ENCODE results near the gene TBC1D32. TPM values are rescaled to one million over a fixed set of nuclear protein-coding genes. Genes with fewer than 3 reads are reported as not detected.
"Not testable (repeated sequence)": the region's sequence is repeated elsewhere in the genome, so short reads cannot be mapped to it uniquely, and the experiment has no call there.

The TBC1D32 gene
- total RNA-seq, 1 donor from 2014 or later = 24.2 TPM

- Mint-ChIP-seq H3K27me3 (ENCODE audit: unreplicated experiment) (no peaks in the 10 kb centered on the region), H3K9me3 (ENCODE audit: unreplicated experiment) (no peaks in the 10 kb centered on the region), H3K4me1 (ENCODE audit: low read depth, unreplicated experiment) (no peaks in the 10 kb centered on the region), H3K27ac (ENCODE audit: unreplicated experiment) (no peak overlapping the region), H3K36me3 (ENCODE audit: unreplicated experiment) (no peaks in the 10 kb centered on the region), H3K4me3 (ENCODE audit: unreplicated experiment) (no peak overlapping the region)
- TF ChIP-seq, protein P1, sequence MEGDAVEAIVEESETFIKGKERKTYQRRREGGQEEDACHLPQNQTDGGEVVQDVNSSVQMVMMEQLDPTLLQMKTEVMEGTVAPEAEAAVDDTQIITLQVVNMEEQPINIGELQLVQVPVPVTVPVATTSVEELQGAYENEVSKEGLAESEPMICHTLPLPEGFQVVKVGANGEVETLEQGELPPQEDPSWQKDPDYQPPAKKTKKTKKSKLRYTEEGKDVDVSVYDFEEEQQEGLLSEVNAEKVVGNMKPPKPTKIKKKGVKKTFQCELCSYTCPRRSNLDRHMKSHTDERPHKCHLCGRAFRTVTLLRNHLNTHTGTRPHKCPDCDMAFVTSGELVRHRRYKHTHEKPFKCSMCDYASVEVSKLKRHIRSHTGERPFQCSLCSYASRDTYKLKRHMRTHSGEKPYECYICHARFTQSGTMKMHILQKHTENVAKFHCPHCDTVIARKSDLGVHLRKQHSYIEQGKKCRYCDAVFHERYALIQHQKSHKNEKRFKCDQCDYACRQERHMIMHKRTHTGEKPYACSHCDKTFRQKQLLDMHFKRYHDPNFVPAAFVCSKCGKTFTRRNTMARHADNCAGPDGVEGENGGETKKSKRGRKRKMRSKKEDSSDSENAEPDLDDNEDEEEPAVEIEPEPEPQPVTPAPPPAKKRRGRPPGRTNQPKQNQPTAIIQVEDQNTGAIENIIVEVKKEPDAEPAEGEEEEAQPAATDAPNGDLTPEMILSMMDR (IDR thresholded peaks at IDR 0.05; ENCODE audit: partially characterized antibody, unreplicated experiment) = no peak
- no peak for DNase-seq
These were observed 147.0 kb downstream of the TBC1D32 start for GRCh38 chr6:121187200-121187832.

- TF ChIP-seq, protein P1 (IDR thresholded peaks at IDR 0.05; ENCODE audit: partially characterized antibody, unreplicated experiment) = no peak
- Mint-ChIP-seq H3K4me1 (ENCODE audit: low read depth, unreplicated experiment) (no peaks in the 10 kb centered on the region), H3K27me3 (ENCODE audit: unreplicated experiment) (no peaks in the 10 kb centered on the region), H3K4me3 (ENCODE audit: unreplicated experiment) (no peak overlapping the region), H3K9me3 (ENCODE audit: unreplicated experiment) (no peaks in the 10 kb centered on the region), H3K36me3 (ENCODE audit: unreplicated experiment) (peaks cover 5% of the 10 kb centered on the region), H3K27ac (ENCODE audit: unreplicated experiment) (no peak overlapping the region)
- DNase-seq = no peak
These were observed 150.5 kb downstream of the TBC1D32 start for GRCh38 chr6:121183742-121184141.

GRCh38 chr6:121175827-121176226, 158.5 kb downstream of the TBC1D32 start:
- DNase-seq = no peak
- no peaks in the 10 kb centered on the region for H3K36me3 Mint-ChIP-seq (ENCODE audit: unreplicated experiment)
- H3K9me3 Mint-ChIP-seq (ENCODE audit: unreplicated experiment) = no peaks in the 10 kb centered on the region
- H3K27me3 Mint-ChIP-seq (ENCODE audit: unreplicated experiment) = no peaks in the 10 kb centered on the region
- TF ChIP-seq, protein P1 (IDR thresholded peaks at IDR 0.05; ENCODE audit: partially characterized antibody, unreplicated experiment) = no peak
- no peaks in the 10 kb centered on the region for H3K4me1 Mint-ChIP-seq (ENCODE audit: low read depth, unreplicated experiment)
- no peak overlapping the region for H3K27ac Mint-ChIP-seq (ENCODE audit: unreplicated experiment)
- H3K4me3 Mint-ChIP-seq (ENCODE audit: unreplicated experiment) = no peak overlapping the region

DNA sequence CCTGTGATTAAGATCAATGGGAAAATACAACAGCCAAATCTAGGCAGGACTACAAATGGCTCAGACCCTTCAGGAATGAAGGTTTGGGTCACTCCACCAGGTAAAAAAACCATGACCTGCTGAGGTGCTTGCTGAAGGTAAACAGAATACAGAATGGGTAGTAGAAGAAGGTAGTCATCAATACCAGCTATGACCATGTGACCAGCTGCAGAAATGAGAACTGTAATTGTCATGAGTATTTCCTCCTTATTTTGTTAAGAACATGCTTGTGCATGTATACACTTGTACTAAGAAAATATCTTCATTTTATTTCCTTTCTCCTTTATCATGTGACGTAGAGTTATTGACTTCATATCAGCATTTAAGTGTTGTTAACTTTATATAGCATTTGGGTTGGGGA, 161.8 kb downstream of the TBC1D32 start:
- H3K4me1 Mint-ChIP-seq (ENCODE audit: low read depth, unreplicated experiment); H3K9me3 Mint-ChIP-seq (ENCODE audit: unreplicated experiment); H3K36me3 Mint-ChIP-seq (ENCODE audit: unreplicated experiment); H3K27ac Mint-ChIP-seq (ENCODE audit: unreplicated experiment); DNase-seq; H3K4me3 Mint-ChIP-seq (ENCODE audit: unreplicated experiment); H3K27me3 Mint-ChIP-seq (ENCODE audit: unreplicated experiment): not testable (repeated sequence)

- Mint-ChIP-seq H3K36me3 (ENCODE audit: unreplicated experiment) (peaks cover 5% of the 10 kb centered on the region), H3K27ac (ENCODE audit: unreplicated experiment) (no peak overlapping the region), H3K9me3 (ENCODE audit: unreplicated experiment) (no peaks in the 10 kb centered on the region), H3K27me3 (ENCODE audit: unreplicated experiment) (no peaks in the 10 kb centered on the region), H3K4me3 (ENCODE audit: unreplicated experiment) (no peak overlapping the region), H3K4me1 (ENCODE audit: low read depth, unreplicated experiment) (no peaks in the 10 kb centered on the region)
- no peak for DNase-seq
- TF ChIP-seq, protein P1 (IDR thresholded peaks at IDR 0.05; ENCODE audit: partially characterized antibody, unreplicated experiment) = no peak
These were observed 162.4 kb downstream of the TBC1D32 start for GRCh38 chr6:121171879-121172278.

Data from glutamatergic neuron (in vitro differentiated cells).